SK-N-MC (cell line): ENCODE results near the gene SLC30A5.

Experiments used
- EZH2 ChIP-seq: fragments of 200-600 bp; sonication (generic); IDR thresholded peaks from one replicate; pipeline ENCODE4 v1.6.1; 2017; ENCODE audit warnings: antibody characterized with exemption
- POLR2AphosphoS5 ChIP-seq: IDR thresholded peaks from 2 replicates; pipeline ENCODE4 v1.6.1; 2012; ENCODE audit warnings: mild to moderate bottlenecking, low read depth, low read length, borderline replicate concordance

- TF ChIP-seq EZH2 (no peak), POLR2AphosphoS5 (no peak)
These were observed 44.7 kb upstream of the SLC30A5 start for GRCh38 chr5:69049151-69049550.
